ENCODE measurements around the gene ZNG1A.
"Not testable (repeated sequence)": the region's sequence is repeated elsewhere in the genome, so short reads cannot be mapped to it uniquely, and the experiment has no call there.

The ZNG1A gene

DNA sequence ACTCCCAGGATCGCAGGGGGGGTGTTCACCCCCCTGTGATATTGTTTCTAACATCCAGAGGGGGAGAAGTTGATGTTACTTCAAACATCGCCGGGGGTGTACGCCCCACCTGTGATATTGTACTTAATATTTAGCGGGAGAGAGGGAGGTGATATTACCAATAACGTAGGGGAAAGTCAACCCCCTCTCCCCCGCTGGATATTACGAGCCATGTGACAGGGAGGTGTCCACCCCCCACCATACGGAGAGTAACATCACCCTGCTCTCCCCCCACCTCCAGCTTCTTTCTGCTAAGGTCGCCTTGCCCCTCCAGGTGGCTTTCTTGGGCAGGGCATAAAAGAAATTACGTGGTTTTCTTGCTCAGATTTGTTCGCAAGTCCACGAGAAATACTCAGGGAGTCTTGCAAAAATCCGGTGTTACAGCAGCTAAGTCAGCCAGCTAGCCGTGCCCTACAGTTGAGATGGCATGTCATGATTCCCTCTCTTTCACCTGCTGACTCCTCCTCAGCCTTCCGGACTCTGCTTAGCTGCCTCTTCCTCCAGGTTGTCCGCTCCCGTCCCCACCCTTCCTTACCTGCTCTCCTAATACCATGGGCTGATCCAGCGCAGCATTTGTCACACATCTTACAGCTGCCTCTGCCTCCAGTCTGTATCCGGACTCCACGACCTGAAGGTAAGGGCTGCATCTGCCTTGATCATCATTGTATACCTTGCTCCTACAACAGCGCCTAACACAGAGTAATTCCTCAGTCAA is 69.9 kb downstream of the ZNG1A start:
- DNase-seq; intact Hi-C loops (cut with DNase I): not testable (repeated sequence)

DNA sequence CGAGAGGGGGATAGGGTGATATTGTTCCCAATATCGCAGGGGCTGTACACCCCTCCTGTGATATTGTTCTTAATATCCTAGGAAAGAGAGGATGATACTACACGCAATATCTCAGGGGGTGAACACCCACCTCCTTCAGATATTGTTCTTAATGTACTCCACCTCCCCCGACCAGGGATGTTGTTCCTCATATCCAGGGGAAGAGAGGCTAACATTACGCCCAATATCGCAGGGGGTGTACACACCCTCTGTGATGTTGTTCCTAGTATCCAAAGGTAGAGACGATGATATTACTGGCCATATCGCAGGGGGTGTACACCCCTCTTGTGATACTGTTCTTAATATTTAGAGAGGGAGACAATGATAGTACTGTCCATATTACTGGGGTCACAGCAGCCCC is 72.9 kb downstream of the ZNG1A start:
- intact Hi-C loops (cut with DNase I); DNase-seq: not testable (repeated sequence)

DNA sequence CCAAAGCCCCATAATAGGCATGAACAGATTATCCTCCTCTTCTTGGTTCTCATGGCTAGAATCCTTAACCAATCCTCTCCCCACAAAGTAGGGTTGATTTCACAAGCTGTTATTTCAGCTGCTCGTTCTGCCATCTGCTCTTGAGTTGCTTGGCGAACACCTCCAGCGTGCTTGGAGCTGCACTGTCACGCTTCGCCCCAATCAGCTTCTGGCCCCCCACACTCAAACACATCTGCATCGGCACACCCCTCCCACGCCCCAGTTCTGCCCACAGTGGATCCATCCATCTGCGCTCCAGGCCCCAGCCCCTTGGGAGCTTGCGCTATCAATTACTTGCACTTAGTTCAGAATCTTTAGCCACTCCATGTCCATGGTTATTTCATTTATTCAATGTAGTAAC is 78.4 kb downstream of the ZNG1A start:
- intact Hi-C loops (cut with DNase I): not testable (repeated sequence)

DNA sequence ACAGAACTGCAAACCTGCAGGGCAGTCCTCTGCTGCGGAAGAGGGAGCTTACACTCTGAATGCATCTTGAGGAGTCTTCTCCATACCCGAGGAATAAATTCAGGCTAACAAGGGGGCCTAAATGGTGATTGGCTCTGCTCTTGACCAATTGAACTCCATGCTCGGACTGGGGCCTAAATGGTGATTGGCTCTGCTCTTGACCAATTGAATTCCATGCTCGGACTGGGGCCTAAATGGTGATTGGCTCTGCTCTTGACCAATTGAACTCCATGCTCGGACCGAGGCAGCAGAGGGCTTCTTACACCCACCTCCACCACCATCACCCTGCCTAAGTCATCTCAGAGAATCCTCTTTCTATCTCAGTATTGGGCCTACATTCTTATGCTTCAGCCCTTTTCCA is 79.0 kb downstream of the ZNG1A start:
- intact Hi-C loops (cut with DNase I); DNase-seq: not testable (repeated sequence)

More for the DNA sequence above, 78.4 kb downstream of the ZNG1A start:
- not testable (repeated sequence) for DNase-seq

DNA sequence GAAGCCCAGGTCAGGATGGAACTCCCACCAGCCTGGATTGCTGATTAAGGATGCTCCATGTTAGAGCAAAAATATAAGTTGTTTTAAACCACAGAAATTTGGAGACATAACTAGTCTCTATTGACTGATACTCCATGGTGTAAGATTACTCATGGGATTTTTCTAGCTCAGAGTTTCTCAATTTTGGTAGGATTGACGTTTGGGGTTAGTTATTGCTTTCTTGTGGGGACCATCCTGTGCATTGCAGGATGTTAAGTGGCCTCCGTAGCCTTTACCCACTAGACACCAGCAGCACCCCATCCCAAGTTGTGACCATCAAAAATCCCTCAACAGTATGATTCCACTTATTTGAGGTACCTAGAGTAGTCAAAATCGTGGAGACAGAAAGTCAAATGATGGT is 80.1 kb downstream of the ZNG1A start:
- intact Hi-C loops (cut with DNase I); DNase-seq: not testable (repeated sequence)

DNA sequence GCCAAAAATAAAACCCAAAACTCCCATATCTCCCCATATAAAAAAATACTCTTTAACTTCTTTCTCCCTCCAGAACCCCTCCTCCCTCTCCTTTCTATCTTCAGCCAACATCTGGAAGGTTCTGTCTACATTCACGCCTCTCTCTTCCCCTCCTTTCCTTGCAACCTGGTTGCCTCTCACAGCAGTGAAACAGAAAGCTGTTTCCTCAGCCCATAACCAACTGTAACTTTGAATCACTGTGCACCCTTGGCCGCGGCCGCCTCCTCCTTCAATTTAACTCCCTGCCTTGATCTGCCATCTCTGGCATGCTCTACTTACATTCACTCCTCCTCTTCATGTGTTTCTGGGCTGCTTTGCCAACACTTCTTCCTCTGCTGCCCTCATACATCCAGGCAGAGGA is 83.9 kb downstream of the ZNG1A start:
- DNase-seq; intact Hi-C loops (cut with DNase I): not testable (repeated sequence)

DNA sequence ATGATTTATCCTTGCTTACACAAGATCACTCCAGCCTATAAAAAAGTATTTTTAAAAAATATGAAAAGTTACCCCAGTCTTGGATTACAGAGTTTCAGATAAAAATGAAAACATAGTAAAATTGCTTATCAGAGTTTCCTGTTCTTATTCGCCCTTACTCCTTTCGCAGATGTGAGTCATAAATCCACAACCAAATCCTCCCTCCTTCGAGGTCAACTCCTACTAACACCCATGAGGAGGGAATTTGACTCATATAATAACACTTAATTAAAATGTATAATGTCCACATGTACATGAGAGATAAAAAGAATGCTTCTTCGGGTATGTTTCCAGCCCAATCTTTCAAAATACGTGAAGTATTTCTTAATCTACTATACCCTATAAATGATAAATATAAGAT is 84.5 kb downstream of the ZNG1A start:
- intact Hi-C loops (cut with DNase I); DNase-seq: not testable (repeated sequence)

DNA sequence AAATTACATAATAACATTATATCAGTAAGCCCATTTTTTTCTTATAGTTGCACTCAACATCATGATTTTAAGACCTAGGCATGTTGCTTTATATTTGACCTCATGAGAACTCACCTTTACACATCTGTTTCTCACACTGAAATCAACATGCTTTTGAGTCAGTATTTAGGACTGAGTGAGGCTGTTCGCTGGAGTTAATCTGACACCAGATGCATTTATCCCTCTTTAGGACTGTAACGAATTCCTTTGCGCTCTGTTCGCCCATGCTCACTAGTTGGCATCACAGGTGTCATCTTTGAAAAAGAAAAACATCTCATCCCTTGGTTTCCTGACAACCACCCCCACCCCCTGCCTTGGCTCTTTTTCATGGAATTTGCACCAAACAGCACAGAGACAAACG is 84.9 kb downstream of the ZNG1A start:
- DNase-seq; intact Hi-C loops (cut with DNase I): not testable (repeated sequence)

DNA sequence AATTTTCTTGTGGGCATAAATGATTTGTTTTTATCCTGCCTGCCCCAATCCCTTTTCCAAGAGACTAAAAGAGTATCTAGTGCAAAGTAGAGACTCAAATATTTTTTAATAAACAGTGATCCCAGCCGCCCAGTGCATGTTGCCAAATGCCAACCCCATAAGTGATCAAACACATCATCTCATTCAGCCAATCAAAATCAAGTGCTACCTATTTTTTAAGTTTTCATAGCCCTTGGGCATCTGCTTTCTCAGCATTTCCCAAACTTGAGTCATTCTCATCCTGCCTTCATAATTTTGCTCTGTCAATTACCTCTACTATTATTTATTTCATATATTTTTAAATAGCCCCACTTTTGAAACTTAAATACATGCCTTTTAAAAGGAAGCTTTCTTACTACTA is 88.0 kb downstream of the ZNG1A start:
- intact Hi-C loops (cut with DNase I): not testable (repeated sequence)

DNA sequence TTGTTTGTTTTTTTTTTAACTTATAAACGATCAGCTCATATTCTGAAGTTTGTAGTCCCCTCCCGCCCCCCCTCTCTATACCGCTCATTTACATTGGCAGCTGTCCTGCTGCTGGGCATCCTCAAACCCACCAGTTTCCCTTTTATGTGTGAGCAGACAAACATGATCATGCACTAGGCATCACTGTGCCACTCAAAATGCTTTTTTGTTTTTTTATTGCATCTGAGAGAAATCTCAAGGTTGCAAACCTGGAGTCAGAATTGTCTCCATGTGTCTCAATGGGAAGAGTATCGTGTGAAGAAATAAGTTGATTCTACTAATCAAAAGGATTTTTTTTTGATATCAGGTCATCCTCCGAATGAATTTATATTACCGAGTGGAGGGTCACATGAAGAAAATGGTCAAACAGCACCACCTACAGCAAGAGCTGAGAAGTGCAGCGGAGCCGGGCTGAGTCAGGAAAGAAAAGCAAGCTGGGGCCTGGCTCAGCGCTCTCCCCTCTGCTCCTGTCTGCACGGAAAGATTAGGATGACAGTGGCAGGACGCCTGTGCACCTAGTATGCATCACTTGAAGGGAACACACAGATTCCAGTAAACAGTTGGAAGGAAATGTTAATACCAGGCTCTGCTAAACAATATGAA is 90.3 kb downstream of the ZNG1A start:
- DNase-seq; intact Hi-C loops (cut with DNase I): not testable (repeated sequence)

More for the DNA sequence above, 88.0 kb downstream of the ZNG1A start:
- DNase-seq: not testable (repeated sequence)

DNA sequence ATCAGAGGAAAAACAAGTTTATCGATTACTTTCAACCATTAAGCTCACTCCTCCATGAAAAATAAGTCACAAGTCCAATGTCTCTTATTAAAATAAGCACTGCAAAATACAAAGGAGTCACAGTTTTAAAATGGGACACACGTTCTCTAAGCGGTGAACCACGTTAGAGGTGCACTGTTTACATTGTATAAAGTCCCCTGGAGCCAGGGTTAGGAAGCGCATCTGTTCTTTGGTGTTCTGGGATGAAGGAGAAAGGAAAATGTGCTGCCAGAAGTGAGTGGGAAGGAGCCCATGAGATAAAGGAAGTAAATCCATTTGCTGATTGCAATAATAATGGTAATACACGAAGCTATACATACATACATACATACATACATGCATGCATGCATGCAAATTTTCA is 91.0 kb downstream of the ZNG1A start:
- DNase-seq; intact Hi-C loops (cut with DNase I): not testable (repeated sequence)

DNA sequence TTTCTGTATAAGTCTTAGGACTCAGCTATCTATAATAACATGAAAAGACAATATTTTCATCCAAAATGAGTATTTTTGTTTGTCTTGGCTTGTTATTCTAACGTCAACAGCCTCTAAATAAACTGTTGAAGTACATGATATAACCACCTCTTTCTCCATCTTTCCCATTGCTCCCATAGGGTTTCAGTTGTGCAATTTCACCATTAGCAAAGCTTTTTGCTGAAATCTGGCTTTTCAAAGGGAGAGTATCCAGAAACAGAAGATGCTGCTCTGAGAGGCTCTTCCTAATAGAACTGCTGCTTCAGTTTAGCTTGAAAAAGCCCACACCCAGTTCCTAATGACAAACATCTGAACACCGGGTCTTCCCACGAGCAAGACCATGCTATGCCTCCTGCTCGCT is 91.8 kb downstream of the ZNG1A start:
- DNase-seq; intact Hi-C loops (cut with DNase I): not testable (repeated sequence)

DNA sequence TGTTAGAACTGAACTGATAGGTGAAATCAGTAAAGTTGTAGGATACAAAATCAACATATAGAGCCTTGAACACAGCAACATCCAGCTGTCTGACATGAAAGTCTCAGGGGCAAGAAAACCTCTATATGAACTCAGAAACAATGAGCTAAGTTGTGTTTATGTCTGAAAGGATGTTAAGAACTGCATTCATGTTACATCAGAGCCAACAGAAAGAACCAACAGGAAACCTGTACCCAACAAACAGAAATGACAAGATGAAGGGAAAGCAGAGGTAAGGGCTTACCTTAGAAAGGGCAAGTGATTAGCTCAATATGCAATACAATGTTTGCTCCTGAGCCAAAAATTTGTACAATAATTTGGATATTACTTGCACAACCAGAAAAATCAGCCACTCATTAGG is 92.2 kb downstream of the ZNG1A start:
- intact Hi-C loops (cut with DNase I); DNase-seq: not testable (repeated sequence)

DNA sequence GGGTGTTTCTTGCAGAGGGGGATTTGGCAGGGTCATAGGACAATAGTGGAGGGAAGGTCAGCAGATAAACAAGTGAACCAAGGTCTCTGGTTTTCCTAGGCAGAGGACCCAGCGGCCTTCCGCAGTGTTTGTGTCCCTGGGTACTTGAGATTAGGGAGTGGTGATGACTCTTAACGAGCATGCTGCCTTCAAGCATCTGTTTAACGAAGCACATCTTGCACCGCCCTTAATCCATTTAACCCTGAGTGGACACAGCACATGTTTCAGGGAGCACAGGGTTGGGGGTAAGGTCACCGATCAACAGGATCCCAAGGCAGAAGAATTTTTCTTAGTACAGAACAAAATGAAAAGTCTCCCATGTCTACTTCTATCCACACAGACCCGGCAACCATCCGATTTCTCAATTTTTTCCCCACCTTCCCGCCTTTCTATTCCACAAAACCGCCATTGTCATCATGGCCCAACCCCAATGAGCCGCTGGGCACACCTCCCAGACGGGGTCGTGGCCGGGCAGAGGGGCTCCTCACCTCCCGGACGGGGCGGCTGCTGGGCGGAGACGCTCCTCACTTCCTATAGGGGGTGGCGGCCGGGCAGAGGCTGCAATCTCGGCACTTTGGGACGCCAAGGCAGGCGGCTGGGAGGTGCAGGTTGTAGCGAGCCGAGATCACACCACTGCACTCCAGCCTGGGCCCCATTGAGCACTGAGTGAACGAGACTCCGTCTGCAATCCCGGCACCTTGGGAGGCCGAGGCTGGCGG is 95.7 kb downstream of the ZNG1A start:
- intact Hi-C loops (cut with DNase I); DNase-seq: not testable (repeated sequence)

DNA sequence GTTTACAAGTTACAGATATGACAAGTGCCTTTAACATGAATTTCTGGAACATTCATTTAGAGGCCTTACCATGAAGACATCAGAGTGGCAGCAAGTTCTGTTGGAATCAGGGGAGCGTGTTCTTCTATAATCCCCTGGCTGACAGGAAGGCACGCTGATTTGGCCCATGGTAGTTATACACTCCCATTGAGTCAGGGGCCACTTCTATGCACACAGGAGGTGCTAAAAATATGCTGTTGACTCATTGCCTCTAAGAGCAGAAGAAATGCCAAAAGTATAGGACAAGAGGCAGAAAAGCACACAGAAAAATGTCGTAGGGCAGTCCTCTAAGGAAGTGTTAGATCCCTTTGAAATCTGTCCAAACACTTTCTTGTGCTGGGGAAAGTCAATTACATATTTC is 100.5 kb downstream of the ZNG1A start:
- intact Hi-C loops (cut with DNase I); DNase-seq: not testable (repeated sequence)

DNA sequence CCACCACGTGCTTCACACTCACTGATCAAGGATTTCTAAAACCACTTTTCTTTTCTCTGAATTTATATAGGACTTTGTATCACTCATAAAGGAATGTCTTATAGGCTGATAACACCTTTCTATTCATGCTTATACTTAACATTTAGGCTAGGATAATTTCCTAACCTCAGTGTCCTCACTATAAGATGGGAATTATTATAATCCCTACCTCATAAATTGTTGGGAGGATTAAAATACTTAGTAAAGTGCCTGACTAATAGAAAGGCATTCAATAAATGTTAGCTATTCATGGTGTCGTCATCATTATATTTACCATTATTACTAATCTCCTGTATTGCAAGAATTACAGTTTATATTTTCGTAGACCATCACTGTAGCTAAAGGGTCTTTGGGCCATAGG is 102.5 kb downstream of the ZNG1A start:
- intact Hi-C loops (cut with DNase I); DNase-seq: not testable (repeated sequence)

DNA sequence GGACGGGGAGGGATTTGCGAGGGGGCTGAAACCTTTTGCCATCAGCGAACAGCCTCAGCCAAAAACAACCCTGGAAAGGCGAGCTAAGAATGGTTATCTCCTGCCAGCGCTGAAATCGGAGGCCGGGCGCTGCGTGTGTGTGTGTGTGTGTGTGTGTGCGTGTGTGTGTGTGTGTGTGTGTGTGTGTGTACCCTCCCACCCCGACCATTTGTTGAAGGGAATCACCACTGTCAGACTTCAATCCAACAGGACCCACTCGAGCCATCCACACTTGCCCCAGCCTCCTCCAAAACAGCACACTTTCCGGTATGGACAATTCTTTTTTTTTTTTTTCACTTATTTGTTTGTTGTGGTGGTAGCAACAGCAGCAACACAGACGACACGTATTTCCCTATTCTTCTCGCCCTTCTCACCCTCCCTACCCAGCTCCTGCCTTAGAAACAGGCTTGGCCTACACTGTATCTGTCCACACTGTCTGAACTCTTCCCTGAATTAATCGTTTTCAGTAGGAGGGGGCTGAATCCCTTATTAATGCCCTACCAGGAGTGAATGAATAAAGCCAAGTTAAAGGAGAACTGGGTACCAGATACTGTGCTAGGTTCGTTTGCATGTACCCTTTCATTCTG is 104.8 kb downstream of the ZNG1A start:
- DNase-seq; intact Hi-C loops (cut with DNase I): not testable (repeated sequence)

DNA sequence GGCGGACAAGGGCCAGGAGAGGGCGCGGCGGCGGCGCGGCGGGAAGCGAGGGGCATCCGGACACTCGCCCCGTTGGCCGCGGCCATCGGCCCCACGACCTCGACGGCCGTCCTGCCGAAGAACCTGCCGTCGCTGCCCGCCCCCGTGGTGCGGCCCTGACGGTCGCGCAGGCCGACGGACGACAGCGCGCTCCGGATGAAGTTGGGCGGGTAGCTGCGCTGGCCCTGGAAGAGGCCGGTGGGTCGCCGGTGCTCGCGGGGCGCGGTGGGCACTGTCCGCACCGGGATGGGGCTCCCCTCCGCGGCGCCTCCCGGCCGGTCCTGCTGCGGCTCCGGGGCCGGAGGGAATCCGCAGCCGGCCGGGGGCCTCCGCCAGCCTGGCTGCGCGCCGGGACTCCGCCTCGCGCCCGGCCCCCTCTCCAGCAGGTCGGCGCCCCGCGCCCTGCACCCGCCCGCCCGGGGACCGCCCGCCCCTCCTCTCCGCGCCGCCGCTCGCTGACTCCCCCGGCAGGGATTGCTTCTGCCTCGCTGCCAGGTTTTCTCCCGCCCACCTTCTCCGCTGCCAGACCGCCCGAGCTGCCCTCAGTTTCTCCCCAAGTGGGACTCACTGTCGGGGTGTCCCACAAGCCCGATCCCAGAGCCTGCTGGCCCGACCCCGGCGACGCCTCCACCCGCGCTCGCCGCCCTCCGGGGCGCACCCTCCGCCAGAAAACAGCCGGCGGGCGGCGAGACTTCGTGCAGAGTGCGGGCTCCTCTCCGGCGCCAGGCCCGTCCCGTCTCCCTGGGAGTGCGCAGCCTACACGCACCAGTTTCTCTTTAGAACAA is 105.6 kb downstream of the ZNG1A start:
- intact Hi-C loops (cut with DNase I): not testable (repeated sequence)
- peak in 8 of 42 donors; percentile 3 to 36 (median 13) for DNase-seq

Measured in head of caudate nucleus (tissue), 42 donors.